ENCODE measurements around the gene IGFBP4.

Gene IGFBP4

GRCh38 chr17:40448639-40449261 lies 5.5 kb downstream of the IGFBP4 start:
- no peak for DNase-seq (ENCODE audit: low spot score)
- H3K27ac ChIP-seq: peak overlapping the region; percentile 63 to 83
- peak overlapping the region; percentile 64 for H3K4me3 ChIP-seq
- TF ChIP-seq, protein P1, sequence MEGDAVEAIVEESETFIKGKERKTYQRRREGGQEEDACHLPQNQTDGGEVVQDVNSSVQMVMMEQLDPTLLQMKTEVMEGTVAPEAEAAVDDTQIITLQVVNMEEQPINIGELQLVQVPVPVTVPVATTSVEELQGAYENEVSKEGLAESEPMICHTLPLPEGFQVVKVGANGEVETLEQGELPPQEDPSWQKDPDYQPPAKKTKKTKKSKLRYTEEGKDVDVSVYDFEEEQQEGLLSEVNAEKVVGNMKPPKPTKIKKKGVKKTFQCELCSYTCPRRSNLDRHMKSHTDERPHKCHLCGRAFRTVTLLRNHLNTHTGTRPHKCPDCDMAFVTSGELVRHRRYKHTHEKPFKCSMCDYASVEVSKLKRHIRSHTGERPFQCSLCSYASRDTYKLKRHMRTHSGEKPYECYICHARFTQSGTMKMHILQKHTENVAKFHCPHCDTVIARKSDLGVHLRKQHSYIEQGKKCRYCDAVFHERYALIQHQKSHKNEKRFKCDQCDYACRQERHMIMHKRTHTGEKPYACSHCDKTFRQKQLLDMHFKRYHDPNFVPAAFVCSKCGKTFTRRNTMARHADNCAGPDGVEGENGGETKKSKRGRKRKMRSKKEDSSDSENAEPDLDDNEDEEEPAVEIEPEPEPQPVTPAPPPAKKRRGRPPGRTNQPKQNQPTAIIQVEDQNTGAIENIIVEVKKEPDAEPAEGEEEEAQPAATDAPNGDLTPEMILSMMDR (IDR thresholded peaks at IDR 0.05): no peak

GRCh38 chr17:40450175-40450574 lies 6.9 kb downstream of the IGFBP4 start:
- H3K4me3 ChIP-seq: no peak overlapping the region
- no peak for DNase-seq (ENCODE audit: low spot score)
- H3K27ac ChIP-seq: peak overlapping the region; percentile 54 to 77
- TF ChIP-seq, protein P1 (IDR thresholded peaks at IDR 0.05): no peak

DNA sequence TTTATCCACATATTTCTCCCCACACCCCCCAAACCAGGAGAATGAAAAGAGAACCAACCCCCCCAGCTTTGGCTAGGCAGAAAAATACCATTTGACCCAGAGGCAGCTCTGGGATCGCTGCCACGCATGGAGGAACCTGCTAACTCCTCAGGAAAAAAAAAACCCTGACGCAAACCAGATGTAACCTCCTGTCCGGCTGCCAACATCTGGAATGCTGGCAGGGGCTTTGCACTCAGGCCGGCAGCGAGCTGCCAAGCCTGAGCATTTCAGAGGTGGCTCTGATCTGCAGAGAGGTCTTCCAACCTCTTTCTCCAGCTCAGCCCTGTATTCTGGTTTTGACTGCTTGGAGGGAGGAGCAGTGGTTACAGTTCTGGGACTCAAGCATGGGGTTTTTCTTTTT lies 8.2 kb downstream of the IGFBP4 start:
- DNase-seq (ENCODE audit: low spot score): peak; percentile 91
- TF ChIP-seq, protein P1 (IDR thresholded peaks at IDR 0.05): no peak
- H3K27ac ChIP-seq: peak overlapping the region; percentile 77 to 86
- no peak overlapping the region for H3K4me3 ChIP-seq

GRCh38 chr17:40452216-40452787 lies 9.1 kb downstream of the IGFBP4 start:
- TF ChIP-seq, protein P1 (IDR thresholded peaks at IDR 0.05): no peak
- DNase-seq (ENCODE audit: low spot score): no peak
- H3K27ac ChIP-seq: peak overlapping the region; percentile 77 to 86
- peak overlapping the region; percentile 22 for H3K4me3 ChIP-seq

DNA sequence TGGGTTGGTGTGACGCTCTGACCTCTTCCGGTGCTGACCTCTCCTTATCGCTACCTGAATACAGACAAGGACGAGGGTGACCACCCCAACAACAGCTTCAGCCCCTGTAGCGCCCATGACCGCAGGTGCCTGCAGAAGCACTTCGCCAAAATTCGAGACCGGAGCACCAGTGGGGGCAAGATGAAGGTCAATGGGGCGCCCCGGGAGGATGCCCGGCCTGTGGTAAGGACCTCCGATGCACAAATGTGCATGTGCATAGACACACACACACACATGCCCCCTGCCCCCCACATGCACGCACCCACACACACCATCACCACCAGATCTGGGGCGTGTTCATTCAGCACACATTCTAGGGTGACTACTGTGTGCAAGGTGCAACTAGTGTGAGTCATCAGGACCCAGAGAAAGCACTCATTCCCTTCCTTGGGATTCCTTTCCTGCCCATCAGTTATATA lies 9.7 kb downstream of the IGFBP4 start:
- peak overlapping the region; percentile 77 to 86 for H3K27ac ChIP-seq
- no peak for DNase-seq (ENCODE audit: low spot score)

GRCh38 chr17:40453881-40454612 lies 10.8 kb downstream of the IGFBP4 start:
- Histone ChIP-seq H3K27ac (peak overlapping the region in 1 of 2 donors; percentile 86), H3K4me3 (no peak overlapping the region)
- DNase-seq (ENCODE audit: low spot score): no peak
- TF ChIP-seq, protein P1 (IDR thresholded peaks at IDR 0.05): no peak

More for the DNA sequence above, 9.7 kb downstream of the IGFBP4 start:
- H3K4me3 ChIP-seq: peak overlapping the region; percentile 22
- TF ChIP-seq, protein P1 (IDR thresholded peaks at IDR 0.05): no peak

All from coronary artery (tissue), 2 donors.